HepG2 (cell line): ENCODE results near the gene DACT2.

Experiments used
- ELF1 ChIP-seq: sonication (generic); formaldehyde crosslinking; IDR thresholded peaks from 2 replicates; pipeline ENCODE4 v1.4.0; 2020; ENCODE audit warnings: missing genetic modification reagents
- PHF8 ChIP-seq: sonication (generic); formaldehyde crosslinking; IDR thresholded peaks from 2 replicates; pipeline ENCODE4 v1.5.0; 2020; ENCODE audit warnings: missing genetic modification reagents
- ZNF260 ChIP-seq: sonication (generic); formaldehyde crosslinking; IDR thresholded peaks from 2 replicates; pipeline ENCODE4 v1.4.0; 2020; ENCODE audit warnings: missing genetic modification reagents, low read depth, mild to moderate bottlenecking, borderline replicate concordance
- ZNF264 ChIP-seq: sonication (generic); formaldehyde crosslinking; IDR thresholded peaks from 2 replicates; pipeline ENCODE4 v1.4.0; 2020; ENCODE audit warnings: missing genetic modification reagents
- ZNF563 ChIP-seq: sonication (generic); formaldehyde crosslinking; IDR thresholded peaks from 2 replicates; pipeline ENCODE4 v1.8.0; 2022; ENCODE audit warnings: mild to moderate bottlenecking, moderate library complexity, missing genetic modification reagents
- ZNF777 ChIP-seq: sonication (generic); formaldehyde crosslinking; IDR thresholded peaks from 2 replicates; pipeline ENCODE4 v1.4.0; 2020; ENCODE audit warnings: missing genetic modification reagents
- TF ChIP-seq, protein P1 (sequence below): sonication (generic); formaldehyde crosslinking; IDR thresholded peaks from 2 replicates; pipeline ENCODE4 v1.5.0; 2020; ENCODE audit warnings: mild to moderate bottlenecking, missing genetic modification reagents, moderate library complexity
- TF ChIP-seq, protein P2 (sequence below): sonication (generic); formaldehyde crosslinking; conservative IDR thresholded peaks from 2 replicates; pipeline ENCODE4 v1.4.0; 2020; ENCODE audit warnings: missing genetic modification reagents
- TF ChIP-seq, protein P3 (sequence below): sonication (generic); formaldehyde crosslinking; IDR thresholded peaks from 2 replicates; pipeline ENCODE4 v1.5.1; 2020; ENCODE audit warnings: mild to moderate bottlenecking, missing genetic modification reagents, moderate library complexity

DNA sequence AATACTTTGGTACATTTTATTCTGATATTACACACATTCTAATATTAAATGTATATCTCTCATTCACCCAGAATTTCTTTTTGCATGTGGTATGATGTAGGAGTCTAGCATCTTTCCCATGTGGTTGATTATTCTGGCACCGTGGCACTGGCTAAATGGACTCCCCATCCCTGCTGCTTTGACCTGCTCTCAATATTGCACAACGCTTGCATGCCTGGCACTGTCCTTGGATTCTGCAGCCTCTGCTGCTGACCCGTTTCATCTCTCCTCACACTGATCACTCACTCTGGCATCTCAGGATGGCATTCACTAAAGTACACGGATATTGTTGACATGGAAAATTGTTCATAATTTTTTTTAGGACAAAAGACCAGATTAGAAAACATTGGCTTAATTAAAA, 11.5 kb upstream of the DACT2 start:
- TF ChIP-seq PHF8 (CRISPR knock-in tag) (no peak), ZNF563 (no peak), ZNF777 (CRISPR knock-in tag) (no peak), ZNF264 (no peak), ELF1 (CRISPR knock-in tag) (no peak), ZNF260 (CRISPR knock-in tag) (no peak)
- TF ChIP-seq, protein P1, sequence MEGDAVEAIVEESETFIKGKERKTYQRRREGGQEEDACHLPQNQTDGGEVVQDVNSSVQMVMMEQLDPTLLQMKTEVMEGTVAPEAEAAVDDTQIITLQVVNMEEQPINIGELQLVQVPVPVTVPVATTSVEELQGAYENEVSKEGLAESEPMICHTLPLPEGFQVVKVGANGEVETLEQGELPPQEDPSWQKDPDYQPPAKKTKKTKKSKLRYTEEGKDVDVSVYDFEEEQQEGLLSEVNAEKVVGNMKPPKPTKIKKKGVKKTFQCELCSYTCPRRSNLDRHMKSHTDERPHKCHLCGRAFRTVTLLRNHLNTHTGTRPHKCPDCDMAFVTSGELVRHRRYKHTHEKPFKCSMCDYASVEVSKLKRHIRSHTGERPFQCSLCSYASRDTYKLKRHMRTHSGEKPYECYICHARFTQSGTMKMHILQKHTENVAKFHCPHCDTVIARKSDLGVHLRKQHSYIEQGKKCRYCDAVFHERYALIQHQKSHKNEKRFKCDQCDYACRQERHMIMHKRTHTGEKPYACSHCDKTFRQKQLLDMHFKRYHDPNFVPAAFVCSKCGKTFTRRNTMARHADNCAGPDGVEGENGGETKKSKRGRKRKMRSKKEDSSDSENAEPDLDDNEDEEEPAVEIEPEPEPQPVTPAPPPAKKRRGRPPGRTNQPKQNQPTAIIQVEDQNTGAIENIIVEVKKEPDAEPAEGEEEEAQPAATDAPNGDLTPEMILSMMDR (CRISPR knock-in tag) = no peak
- TF ChIP-seq, protein P2, sequence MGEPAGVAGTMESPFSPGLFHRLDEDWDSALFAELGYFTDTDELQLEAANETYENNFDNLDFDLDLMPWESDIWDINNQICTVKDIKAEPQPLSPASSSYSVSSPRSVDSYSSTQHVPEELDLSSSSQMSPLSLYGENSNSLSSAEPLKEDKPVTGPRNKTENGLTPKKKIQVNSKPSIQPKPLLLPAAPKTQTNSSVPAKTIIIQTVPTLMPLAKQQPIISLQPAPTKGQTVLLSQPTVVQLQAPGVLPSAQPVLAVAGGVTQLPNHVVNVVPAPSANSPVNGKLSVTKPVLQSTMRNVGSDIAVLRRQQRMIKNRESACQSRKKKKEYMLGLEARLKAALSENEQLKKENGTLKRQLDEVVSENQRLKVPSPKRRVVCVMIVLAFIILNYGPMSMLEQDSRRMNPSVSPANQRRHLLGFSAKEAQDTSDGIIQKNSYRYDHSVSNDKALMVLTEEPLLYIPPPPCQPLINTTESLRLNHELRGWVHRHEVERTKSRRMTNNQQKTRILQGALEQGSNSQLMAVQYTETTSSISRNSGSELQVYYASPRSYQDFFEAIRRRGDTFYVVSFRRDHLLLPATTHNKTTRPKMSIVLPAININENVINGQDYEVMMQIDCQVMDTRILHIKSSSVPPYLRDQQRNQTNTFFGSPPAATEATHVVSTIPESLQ (CRISPR knock-in tag) = no peak
- TF ChIP-seq, protein P3, sequence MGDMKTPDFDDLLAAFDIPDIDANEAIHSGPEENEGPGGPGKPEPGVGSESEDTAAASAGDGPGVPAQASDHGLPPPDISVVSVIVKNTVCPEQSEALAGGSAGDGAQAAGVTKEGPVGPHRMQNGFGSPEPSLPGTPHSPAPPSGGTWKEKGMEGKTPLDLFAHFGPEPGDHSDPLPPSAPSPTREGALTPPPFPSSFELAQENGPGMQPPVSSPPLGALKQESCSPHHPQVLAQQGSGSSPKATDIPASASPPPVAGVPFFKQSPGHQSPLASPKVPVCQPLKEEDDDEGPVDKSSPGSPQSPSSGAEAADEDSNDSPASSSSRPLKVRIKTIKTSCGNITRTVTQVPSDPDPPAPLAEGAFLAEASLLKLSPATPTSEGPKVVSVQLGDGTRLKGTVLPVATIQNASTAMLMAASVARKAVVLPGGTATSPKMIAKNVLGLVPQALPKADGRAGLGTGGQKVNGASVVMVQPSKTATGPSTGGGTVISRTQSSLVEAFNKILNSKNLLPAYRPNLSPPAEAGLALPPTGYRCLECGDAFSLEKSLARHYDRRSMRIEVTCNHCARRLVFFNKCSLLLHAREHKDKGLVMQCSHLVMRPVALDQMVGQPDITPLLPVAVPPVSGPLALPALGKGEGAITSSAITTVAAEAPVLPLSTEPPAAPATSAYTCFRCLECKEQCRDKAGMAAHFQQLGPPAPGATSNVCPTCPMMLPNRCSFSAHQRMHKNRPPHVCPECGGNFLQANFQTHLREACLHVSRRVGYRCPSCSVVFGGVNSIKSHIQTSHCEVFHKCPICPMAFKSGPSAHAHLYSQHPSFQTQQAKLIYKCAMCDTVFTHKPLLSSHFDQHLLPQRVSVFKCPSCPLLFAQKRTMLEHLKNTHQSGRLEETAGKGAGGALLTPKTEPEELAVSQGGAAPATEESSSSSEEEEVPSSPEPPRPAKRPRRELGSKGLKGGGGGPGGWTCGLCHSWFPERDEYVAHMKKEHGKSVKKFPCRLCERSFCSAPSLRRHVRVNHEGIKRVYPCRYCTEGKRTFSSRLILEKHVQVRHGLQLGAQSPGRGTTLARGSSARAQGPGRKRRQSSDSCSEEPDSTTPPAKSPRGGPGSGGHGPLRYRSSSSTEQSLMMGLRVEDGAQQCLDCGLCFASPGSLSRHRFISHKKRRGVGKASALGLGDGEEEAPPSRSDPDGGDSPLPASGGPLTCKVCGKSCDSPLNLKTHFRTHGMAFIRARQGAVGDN (CRISPR knock-in tag) = no peak
